A549 (cell line): ENCODE data around the gene ELL2.

Source experiments
- KDM5A ChIP-seq: fragments of 200-600 bp; sonication (generic); IDR thresholded peaks from 2 replicates; pipeline ENCODE4 v1.6.1; 2016; ENCODE audit warnings: antibody characterized with exemption, mild to moderate bottlenecking
- POLR2A ChIP-seq: IDR thresholded peaks from 2 replicates; pipeline ENCODE4 v1.6.1; 2012; ENCODE audit warnings: mild to moderate bottlenecking, low read length
- RFX5 ChIP-seq: fragments of 450-650 bp; IDR thresholded peaks from 2 replicates; pipeline ENCODE4 v1.7.1; 2014; ENCODE audit warnings: antibody characterized with exemption, mild to moderate bottlenecking, moderate library complexity
- ZSCAN20 ChIP-seq: fragments of 250-450 bp; sonication (Bioruptor Pico); IDR thresholded peaks from 2 replicates; pipeline ENCODE4 v1.8.0; 2022; ENCODE audit warnings: mild to moderate bottlenecking, moderate library complexity
- TF ChIP-seq, protein P1 (sequence below): fragments of >200 bp; sonication (Bioruptor Twin); formaldehyde crosslinking; IDR thresholded peaks from 3 replicates; pipeline ENCODE4 v1.5.1; 2016
- TF ChIP-seq, protein P2 (sequence below): IDR thresholded peaks from 2 replicates; pipeline ENCODE4 v1.6.1; 2012; ENCODE audit warnings: low read depth, borderline replicate concordance

DNA sequence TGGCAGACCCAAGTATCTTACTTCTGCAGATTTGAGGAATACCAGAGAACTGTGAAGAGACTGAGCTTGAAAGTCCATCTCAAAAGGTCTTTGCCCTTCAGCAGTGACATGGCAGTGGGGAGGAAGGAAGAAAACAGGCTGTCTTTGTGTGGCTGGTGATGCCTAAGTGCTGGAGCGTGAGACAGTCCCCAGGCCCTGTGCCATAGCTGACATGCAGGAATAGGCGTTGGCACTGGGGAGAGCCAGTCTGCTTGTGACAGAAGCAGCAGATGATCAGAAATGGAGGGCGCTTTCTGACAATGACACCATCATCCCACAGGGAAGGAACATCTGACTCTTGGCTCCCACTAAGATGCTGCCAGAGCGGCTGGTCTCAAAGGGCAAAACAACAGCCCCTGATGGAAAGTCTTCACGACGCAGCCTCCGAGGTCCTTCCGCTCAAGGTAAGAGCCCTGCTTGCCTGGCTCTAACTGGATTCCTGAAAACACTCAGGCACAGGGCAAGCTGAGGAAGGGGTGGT is 123.6 kb downstream of the ELL2 start:
- TF ChIP-seq KDM5A (no peak), ZSCAN20 (CRISPR knock-in tag) (no peak), POLR2A (no peak), RFX5 (no peak)
- TF ChIP-seq, protein P1, sequence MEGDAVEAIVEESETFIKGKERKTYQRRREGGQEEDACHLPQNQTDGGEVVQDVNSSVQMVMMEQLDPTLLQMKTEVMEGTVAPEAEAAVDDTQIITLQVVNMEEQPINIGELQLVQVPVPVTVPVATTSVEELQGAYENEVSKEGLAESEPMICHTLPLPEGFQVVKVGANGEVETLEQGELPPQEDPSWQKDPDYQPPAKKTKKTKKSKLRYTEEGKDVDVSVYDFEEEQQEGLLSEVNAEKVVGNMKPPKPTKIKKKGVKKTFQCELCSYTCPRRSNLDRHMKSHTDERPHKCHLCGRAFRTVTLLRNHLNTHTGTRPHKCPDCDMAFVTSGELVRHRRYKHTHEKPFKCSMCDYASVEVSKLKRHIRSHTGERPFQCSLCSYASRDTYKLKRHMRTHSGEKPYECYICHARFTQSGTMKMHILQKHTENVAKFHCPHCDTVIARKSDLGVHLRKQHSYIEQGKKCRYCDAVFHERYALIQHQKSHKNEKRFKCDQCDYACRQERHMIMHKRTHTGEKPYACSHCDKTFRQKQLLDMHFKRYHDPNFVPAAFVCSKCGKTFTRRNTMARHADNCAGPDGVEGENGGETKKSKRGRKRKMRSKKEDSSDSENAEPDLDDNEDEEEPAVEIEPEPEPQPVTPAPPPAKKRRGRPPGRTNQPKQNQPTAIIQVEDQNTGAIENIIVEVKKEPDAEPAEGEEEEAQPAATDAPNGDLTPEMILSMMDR, result no peak
- TF ChIP-seq, protein P2, sequence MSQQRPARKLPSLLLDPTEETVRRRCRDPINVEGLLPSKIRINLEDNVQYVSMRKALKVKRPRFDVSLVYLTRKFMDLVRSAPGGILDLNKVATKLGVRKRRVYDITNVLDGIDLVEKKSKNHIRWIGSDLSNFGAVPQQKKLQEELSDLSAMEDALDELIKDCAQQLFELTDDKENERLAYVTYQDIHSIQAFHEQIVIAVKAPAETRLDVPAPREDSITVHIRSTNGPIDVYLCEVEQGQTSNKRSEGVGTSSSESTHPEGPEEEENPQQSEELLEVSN, result no peak
